Measurements from ENCODE around the gene RAD51B. TPM values are rescaled to one million over a fixed set of nuclear protein-coding genes. Genes with fewer than 3 reads are reported as not detected.
"Not testable (repeated sequence)": the region's sequence is repeated elsewhere in the genome, so short reads cannot be mapped to it uniquely, and the experiment has no call there.

The RAD51B gene
- total RNA-seq, 1 experiment from 2014 or later = 29.9 TPM

GRCh38 chr14:68660495-68660894, 840.9 kb downstream of the RAD51B start:
- H3K4me1 ChIP-seq (replicated peaks; ENCODE audit: insufficient read depth) = peaks cover 38% of the 10 kb centered on the region
- POLR2A ChIA-PET (ENCODE audit: unreplicated experiment) = interaction anchor here (0.7 kb wide), 1 partner anchor 717 kb away, joined by 6 read pairs; no protein-coding TSS in a partner anchor
- H3K79me2 ChIP-seq (ENCODE audit: low read depth) = no peaks in the 10 kb centered on the region
- H3K9me2 ChIP-seq (ENCODE audit: insufficient read depth) = no peaks in the 10 kb centered on the region
- no peaks in the 10 kb centered on the region for H3K9me3 ChIP-seq (ENCODE audit: insufficient read depth, low read depth)
- H2AFZ ChIP-seq = no peak overlapping the region
- TF ChIP-seq EZH2 (IDR thresholded peaks at IDR 0.05; ENCODE audit: low read depth) (no peak), CTCF (conservative IDR thresholded peaks at IDR 0.05) (no peak)
- no peak for DNase-seq
- H3K4me2 ChIP-seq = no peak overlapping the region
- no peaks in the 10 kb centered on the region for H3F3A ChIP-seq (ENCODE audit: insufficient read depth, low read depth)
- intact Hi-C loops (cut with micrococcal nuclease; ENCODE audit: unreplicated experiment) = no loop called here
- H3K27ac ChIP-seq = no peak overlapping the region
- no peaks in the 10 kb centered on the region for H3K27me3 ChIP-seq (ENCODE audit: insufficient read depth, low read depth)
- CTCF ChIA-PET = no interaction called here
- H3K4me3 ChIP-seq = no peak overlapping the region
- BruUV-seq (replicated peaks) = no TSS peak
- no peaks in the 10 kb centered on the region for H4K20me1 ChIP-seq (ENCODE audit: insufficient read depth)
- no peaks in the 10 kb centered on the region for H3K36me3 ChIP-seq (ENCODE audit: low read depth)

- no TSS peak for BruUV-seq (replicated peaks)
- H3K79me2 ChIP-seq (ENCODE audit: low read depth) = no peaks in the 10 kb centered on the region
- 0 out of 2 replicates have a peak, but pooled peaks cover 3% of the 10 kb centered on the region for H3K9me3 ChIP-seq (ENCODE audit: insufficient read depth, low read depth)
- no peak for DNase-seq
- no peak overlapping the region for H3K27ac ChIP-seq
- no peaks in the 10 kb centered on the region for H3K36me3 ChIP-seq (ENCODE audit: low read depth)
- no peaks in the 10 kb centered on the region for H4K20me1 ChIP-seq (ENCODE audit: insufficient read depth)
- no peaks in the 10 kb centered on the region for H3K9me2 ChIP-seq (ENCODE audit: insufficient read depth)
- POLR2A ChIA-PET (ENCODE audit: unreplicated experiment) = no interaction called here
- H3K4me3 ChIP-seq = no peak overlapping the region
- no peak for TF ChIP-seq CTCF (conservative IDR thresholded peaks at IDR 0.05)
- no peak for TF ChIP-seq EZH2 (IDR thresholded peaks at IDR 0.05; ENCODE audit: low read depth)
- peaks cover 38% of the 10 kb centered on the region for H3K4me1 ChIP-seq (replicated peaks; ENCODE audit: insufficient read depth)
- CTCF ChIA-PET = no interaction called here
- H2AFZ ChIP-seq = no peak overlapping the region
- H3K4me2 ChIP-seq = no peak overlapping the region
- no peaks in the 10 kb centered on the region for H3K27me3 ChIP-seq (ENCODE audit: insufficient read depth, low read depth)
- intact Hi-C loops (cut with micrococcal nuclease; ENCODE audit: unreplicated experiment) = no loop called here
- H3F3A ChIP-seq (ENCODE audit: insufficient read depth, low read depth) = peaks cover 6% of the 10 kb centered on the region; the same call in 1 of the 2 replicates
Observed at GRCh38 chr14:68661226-68662225, 841.9 kb downstream of the RAD51B start.

GRCh38 chr14:68662392-68662791, 842.8 kb downstream of the RAD51B start:
- Histone ChIP-seq H3K4me2 (no peak overlapping the region), H3K9me3 (ENCODE audit: insufficient read depth, low read depth) (peaks cover 6% of the 10 kb centered on the region; the same call in 1 of the 2 replicates), H3K79me2 (ENCODE audit: low read depth) (no peaks in the 10 kb centered on the region), H3K27me3 (ENCODE audit: insufficient read depth, low read depth) (no peaks in the 10 kb centered on the region), H3F3A (ENCODE audit: insufficient read depth, low read depth) (peaks cover 15% of the 10 kb centered on the region; the same call in 1 of the 2 replicates), H3K4me3 (no peak overlapping the region), H3K9me2 (ENCODE audit: insufficient read depth) (no peaks in the 10 kb centered on the region), H3K27ac (no peak overlapping the region), H2AFZ (no peak overlapping the region), H4K20me1 (ENCODE audit: insufficient read depth) (no peaks in the 10 kb centered on the region), H3K36me3 (ENCODE audit: low read depth) (no peaks in the 10 kb centered on the region), H3K4me1 (replicated peaks; ENCODE audit: insufficient read depth) (peaks cover 47% of the 10 kb centered on the region)
- DNase-seq = no peak
- POLR2A ChIA-PET (ENCODE audit: unreplicated experiment) = no interaction called here
- CTCF ChIA-PET = no interaction called here
- intact Hi-C loops (cut with micrococcal nuclease; ENCODE audit: unreplicated experiment) = no loop called here
- BruUV-seq (replicated peaks) = no TSS peak
- no peak for TF ChIP-seq EZH2 (IDR thresholded peaks at IDR 0.05; ENCODE audit: low read depth)
- no peak for TF ChIP-seq CTCF (conservative IDR thresholded peaks at IDR 0.05)

DNA sequence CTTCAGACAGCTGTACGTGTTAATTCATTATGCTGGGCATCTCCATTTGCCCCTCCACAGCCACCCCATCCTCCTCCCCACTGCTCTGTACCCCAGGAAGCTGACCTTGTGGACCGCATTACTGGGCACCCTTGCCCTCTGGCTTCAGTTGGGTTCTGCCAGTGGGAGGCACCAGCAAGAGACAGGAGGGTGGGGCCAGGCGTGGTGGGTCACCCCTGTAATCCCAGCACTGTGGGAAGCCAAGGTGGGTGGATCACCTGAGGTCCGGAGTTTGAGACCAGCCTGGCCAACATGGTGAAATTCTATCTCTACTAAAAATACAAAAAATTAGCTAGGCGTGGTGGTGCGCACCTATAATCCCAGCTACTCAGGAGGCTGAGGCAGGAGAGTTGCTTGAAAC, 843.2 kb downstream of the RAD51B start:
- H3K4me3 ChIP-seq; POLR2A ChIA-PET (ENCODE audit: unreplicated experiment); H3K36me3 ChIP-seq (ENCODE audit: low read depth); H3K9me2 ChIP-seq (ENCODE audit: insufficient read depth); H3K9me3 ChIP-seq (ENCODE audit: insufficient read depth, low read depth); H3K27ac ChIP-seq; H2AFZ ChIP-seq; H3K79me2 ChIP-seq (ENCODE audit: low read depth); H3K27me3 ChIP-seq (ENCODE audit: insufficient read depth, low read depth); intact Hi-C loops (cut with micrococcal nuclease; ENCODE audit: unreplicated experiment); H4K20me1 ChIP-seq (ENCODE audit: insufficient read depth); DNase-seq; BruUV-seq (replicated peaks); CTCF ChIA-PET; H3K4me2 ChIP-seq: not testable (repeated sequence)
- H3F3A ChIP-seq (ENCODE audit: insufficient read depth, low read depth) = peaks cover 19% of the 10 kb centered on the region; the same call in 1 of the 2 replicates
- H3K4me1 ChIP-seq (replicated peaks; ENCODE audit: insufficient read depth) = peaks cover 51% of the 10 kb centered on the region
